Peyer's patch (tissue), 4 donors: ENCODE results near the gene TMEM42. TPM values are rescaled to one million over a fixed set of nuclear protein-coding genes. Genes with fewer than 3 reads are reported as not detected.
"Not testable (repeated sequence)": the region's sequence is repeated elsewhere in the genome, so short reads cannot be mapped to it uniquely, and the experiment has no call there.

Source experiments
- DNase-seq, 3 donors: peaks; one replicate each; pipeline ENCODE4 v3.0.0-alpha.2; 2017 to 2019
- H3K27ac ChIP-seq, 4 donors: fragments of 200-600 bp; sonication (generic); one replicate each; pipeline ENCODE4 v1.5.1; 2016 to 2019
- H3K27me3 ChIP-seq, 2 donors: fragments of 200-600 bp; sonication (generic); one replicate each; pipeline ENCODE4 v1.5.1; 2019
- H3K36me3 ChIP-seq, 3 donors: fragments of 200-600 bp; sonication (generic); one replicate each; pipeline ENCODE4 v1.5.1; 2016 to 2019
- H3K4me1 ChIP-seq, 4 donors: fragments of 200-600 bp; sonication (generic); one replicate each; pipeline ENCODE4 v1.5.1; 2016 to 2019
- H3K4me3 ChIP-seq, 4 donors: fragments of 200-600 bp; sonication (generic); 1 replicate in 3 of 4; 2 replicates in 1 of 4; pipeline ENCODE4 v1.5.1; 2016 to 2019; ENCODE audit warnings: mild to moderate bottlenecking in 1 of 4
- H3K9me3 ChIP-seq, 4 donors: fragments of 200-600 bp; sonication (generic); one replicate each; pipeline ENCODE4 v1.5.1; 2016 to 2019; ENCODE audit warnings: mild to moderate bottlenecking in 1 of 4
- CTCF ChIP-seq, 6 experiments: fragments of 450-650 bp in 4 of 6; fragments of 200-600 bp in 2 of 6; sonication (generic) in 1 of 6; IDR thresholded peaks; one replicate each; pipeline ENCODE4 v1.5.1; 2017 to 2019; ENCODE audit warnings: antibody characterized with exemption in 6 of 6, mild to moderate bottlenecking in 3 of 6, moderate library complexity in 1 of 6
- POLR2A ChIP-seq, 2 donors: fragments of 450-650 bp; IDR thresholded peaks; one replicate each; pipeline ENCODE4 v1.5.1; 2017; ENCODE audit warnings: antibody characterized with exemption in 2 of 2, mild to moderate bottlenecking in 2 of 2, moderate library complexity in 2 of 2
- total RNA-seq, 4 donors: library from RNA; depleted of rRNA; stranded (reverse); fragments of >200 nt; gene quantifications; one replicate each; pipeline ENCODE4 v1.1.0, GENCODE V29; 2016

Gene TMEM42
- total RNA-seq, 4 donors from 2014 or later = 8.9 to 12.6 (median 10.6) TPM

- peaks cover 0 to 5% (median 0%) of the 10 kb centered on the region in 3 donors for H3K36me3 ChIP-seq
- no peak for DNase-seq
- no peaks in the 10 kb centered on the region for H3K9me3 ChIP-seq
- H3K4me1 ChIP-seq = no peaks in the 10 kb centered on the region
- no peak overlapping the region for H3K4me3 ChIP-seq
- H3K27ac ChIP-seq = no peak overlapping the region
- TF ChIP-seq CTCF (IDR thresholded peaks at IDR 0.05) = no peak
- no peak for TF ChIP-seq POLR2A (IDR thresholded peaks at IDR 0.05)
- no peaks in the 10 kb centered on the region for H3K27me3 ChIP-seq
Observed at GRCh38 chr3:44845528-44846520, 15.9 kb upstream of the TMEM42 start.

- H3K4me1 ChIP-seq = no peaks in the 10 kb centered on the region
- H3K27me3 ChIP-seq = no peaks in the 10 kb centered on the region
- no peaks in the 10 kb centered on the region for H3K9me3 ChIP-seq
- H3K36me3 ChIP-seq = peaks cover 0 to 5% (median 0%) of the 10 kb centered on the region in 3 donors
- no peak for DNase-seq
- H3K27ac ChIP-seq = no peak overlapping the region
- no peak overlapping the region for H3K4me3 ChIP-seq
- TF ChIP-seq CTCF (IDR thresholded peaks at IDR 0.05) (no peak), POLR2A (IDR thresholded peaks at IDR 0.05) (no peak)
Observed at GRCh38 chr3:44848634-44849033, 13.1 kb upstream of the TMEM42 start.

- not testable (repeated sequence) for H3K4me3 ChIP-seq, H3K9me3 ChIP-seq, H3K36me3 ChIP-seq, H3K27me3 ChIP-seq, DNase-seq, H3K4me1 ChIP-seq, H3K27ac ChIP-seq
Observed at GRCh38 chr3:44856663-44857062, 5.0 kb upstream of the TMEM42 start.

- H3K9me3 ChIP-seq = no peaks in the 10 kb centered on the region
- no peak for DNase-seq
- H3K4me3 ChIP-seq = no peak overlapping the region
- no peaks in the 10 kb centered on the region for H3K27me3 ChIP-seq
- no peak overlapping the region for H3K27ac ChIP-seq
- H3K4me1 ChIP-seq = peaks cover 0 to 7% (median 0%) of the 10 kb centered on the region in 4 donors
- H3K36me3 ChIP-seq = no peaks in the 10 kb centered on the region
- TF ChIP-seq CTCF (IDR thresholded peaks at IDR 0.05) (no peak), POLR2A (IDR thresholded peaks at IDR 0.05) (no peak)
Observed at GRCh38 chr3:44860117-44860516, 1.6 kb upstream of the TMEM42 start.

- no peaks in the 10 kb centered on the region for H3K36me3 ChIP-seq
- peaks cover 0 to 7% (median 0%) of the 10 kb centered on the region in 4 donors for H3K4me1 ChIP-seq
- TF ChIP-seq POLR2A (IDR thresholded peaks at IDR 0.05) = no peak
- no peak for TF ChIP-seq CTCF (IDR thresholded peaks at IDR 0.05)
- DNase-seq = peak in 1 of 3 donors; percentile 50
- H3K27ac ChIP-seq = peak overlapping the region; percentile 89 to 92 (median 90)
- H3K4me3 ChIP-seq = peak overlapping the region; percentile 76 to 85 (median 80)
- no peaks in the 10 kb centered on the region for H3K9me3 ChIP-seq
- no peaks in the 10 kb centered on the region for H3K27me3 ChIP-seq
Observed at GRCh38 chr3:44862226-44862637, 520 bp downstream of the TMEM42 start.
